ENCODE results near the gene VPREB3. TPM values are rescaled to one million over a fixed set of nuclear protein-coding genes. Genes with fewer than 3 reads are reported as not detected.

VPREB3 gene
- total and polyA plus RNA-seq, 8 donors, result 0.78 to 0.80 TPM; not detected in 6

DNA sequence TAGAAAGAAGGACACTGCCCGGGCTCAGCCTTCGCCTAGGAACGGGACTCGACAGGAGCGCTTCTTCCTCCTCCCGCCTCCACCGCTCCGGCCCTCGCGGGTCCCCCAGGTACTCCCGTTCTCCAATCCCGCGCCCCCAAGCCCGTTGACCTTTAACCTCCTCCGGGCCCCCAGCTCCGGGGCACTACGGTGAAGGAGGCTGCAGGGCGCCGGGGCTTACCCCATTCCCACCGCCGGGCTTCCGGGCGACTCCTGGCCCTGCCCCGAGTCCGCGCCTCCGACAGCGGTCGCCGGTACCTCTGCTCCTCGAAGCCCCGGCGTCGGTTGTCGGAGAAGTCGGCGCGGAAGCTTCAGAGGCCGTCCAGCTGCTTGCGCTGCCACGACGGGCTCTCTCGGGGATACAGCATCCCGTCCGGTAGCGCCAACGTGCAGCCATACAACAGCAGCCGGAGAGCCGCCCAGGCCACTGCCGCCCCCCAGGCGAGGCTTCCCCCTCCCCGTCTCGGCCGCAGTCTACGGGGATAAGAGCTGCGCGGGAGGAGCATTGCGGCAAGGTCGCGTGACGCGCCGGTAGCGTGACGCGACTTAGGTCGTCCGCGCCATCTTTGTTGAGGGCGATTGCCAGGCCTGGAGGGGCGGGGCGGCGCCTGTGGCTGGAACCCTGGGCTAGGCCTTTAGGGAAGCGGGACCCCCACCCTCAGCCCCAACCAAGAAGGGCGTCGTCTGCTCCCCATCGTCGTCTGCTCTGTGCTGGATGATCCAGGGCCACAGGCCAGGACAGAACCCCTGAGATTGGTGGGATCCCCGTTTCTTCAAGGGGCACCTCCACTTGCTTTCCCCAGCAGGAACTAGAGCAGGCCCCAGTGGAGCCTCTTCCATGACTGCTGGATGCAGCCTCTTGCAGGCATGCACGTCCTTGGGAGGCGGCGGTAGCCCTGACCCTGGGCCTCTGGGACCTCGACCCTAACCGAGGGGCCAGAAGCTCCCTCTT, 37.1 kb downstream of the VPREB3 start:
- intact Hi-C loops (cut with DNase I), result no loop called here
- peak overlapping the region; percentile 47 to 69 (median 54) for H3K27ac ChIP-seq
- peak; percentile 78 to 93 (median 85) for DNase-seq
- no peaks in the 10 kb centered on the region for H3K27me3 ChIP-seq
- peak overlapping the region; percentile 58 to 96 (median 82) for H3K4me3 ChIP-seq
- TF ChIP-seq, protein P1, sequence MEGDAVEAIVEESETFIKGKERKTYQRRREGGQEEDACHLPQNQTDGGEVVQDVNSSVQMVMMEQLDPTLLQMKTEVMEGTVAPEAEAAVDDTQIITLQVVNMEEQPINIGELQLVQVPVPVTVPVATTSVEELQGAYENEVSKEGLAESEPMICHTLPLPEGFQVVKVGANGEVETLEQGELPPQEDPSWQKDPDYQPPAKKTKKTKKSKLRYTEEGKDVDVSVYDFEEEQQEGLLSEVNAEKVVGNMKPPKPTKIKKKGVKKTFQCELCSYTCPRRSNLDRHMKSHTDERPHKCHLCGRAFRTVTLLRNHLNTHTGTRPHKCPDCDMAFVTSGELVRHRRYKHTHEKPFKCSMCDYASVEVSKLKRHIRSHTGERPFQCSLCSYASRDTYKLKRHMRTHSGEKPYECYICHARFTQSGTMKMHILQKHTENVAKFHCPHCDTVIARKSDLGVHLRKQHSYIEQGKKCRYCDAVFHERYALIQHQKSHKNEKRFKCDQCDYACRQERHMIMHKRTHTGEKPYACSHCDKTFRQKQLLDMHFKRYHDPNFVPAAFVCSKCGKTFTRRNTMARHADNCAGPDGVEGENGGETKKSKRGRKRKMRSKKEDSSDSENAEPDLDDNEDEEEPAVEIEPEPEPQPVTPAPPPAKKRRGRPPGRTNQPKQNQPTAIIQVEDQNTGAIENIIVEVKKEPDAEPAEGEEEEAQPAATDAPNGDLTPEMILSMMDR (IDR thresholded peaks at IDR 0.05), result no peak
- H3K4me1 ChIP-seq, result peaks cover 0 to 8% (median 0%) of the 10 kb centered on the region in 3 donors
- H3K36me3 ChIP-seq, result peaks cover 0 to 7% (median 0%) of the 10 kb centered on the region in 3 donors
- 4 to 6% methylated on average over 73 to 84 of the region's 84 CpGs for WGBS, 2 donors
- FAIRE-seq, result no peak
- ATAC-seq, result peak; percentile 96 to 98 (median 98)
- no peaks in the 10 kb centered on the region for H3K9me3 ChIP-seq

DNA sequence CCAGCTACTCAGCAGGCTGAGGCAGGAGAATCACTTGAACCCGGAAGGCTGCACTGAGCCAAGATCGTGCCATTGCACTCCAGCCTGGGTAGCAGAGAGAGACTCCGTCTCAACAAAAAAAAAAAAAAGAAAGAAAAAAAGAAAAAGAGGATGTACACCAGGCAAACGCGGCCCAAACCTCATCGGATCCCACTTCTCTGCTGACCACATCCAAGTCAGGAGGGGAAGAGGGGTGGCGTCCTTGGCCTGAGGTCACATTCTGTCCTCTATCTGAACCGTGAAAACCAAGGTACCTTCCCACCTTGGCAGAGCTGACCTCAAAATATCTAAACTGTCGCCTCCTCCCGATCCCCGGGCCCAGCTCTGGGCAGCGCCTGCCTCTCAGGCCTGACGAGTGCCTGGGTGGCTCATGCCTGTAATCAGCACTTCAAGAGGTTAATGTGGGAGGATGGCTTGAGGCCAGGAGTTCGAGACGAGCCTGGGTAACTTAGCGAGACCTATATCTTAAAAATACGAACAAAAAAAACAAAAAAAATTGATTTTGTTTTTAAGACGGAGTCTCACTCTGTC, 38.3 kb downstream of the VPREB3 start:
- FAIRE-seq (no peak), ATAC-seq (no peak), DNase-seq (peak in 2 of 6 donors; percentile 16 to 46)
- H3K4me3 ChIP-seq, result peak overlapping the region in 2 of 4 donors; percentile 76 to 96
- peaks cover 0 to 8% (median 0%) of the 10 kb centered on the region in 3 donors for H3K36me3 ChIP-seq
- no peak overlapping the region for H3K27ac ChIP-seq
- H3K4me1 ChIP-seq, result peaks cover 0 to 8% (median 0%) of the 10 kb centered on the region in 3 donors
- intact Hi-C loops (cut with DNase I), result no loop called here
- TF ChIP-seq, protein P1 (IDR thresholded peaks at IDR 0.05), result no peak
- no peaks in the 10 kb centered on the region for H3K9me3 ChIP-seq
- no peaks in the 10 kb centered on the region for H3K27me3 ChIP-seq
- WGBS, 2 donors, result 72 to 74% methylated on average over 18 of the region's 18 CpGs

- H3K27ac ChIP-seq, result no peak overlapping the region
- DNase-seq (peak in 2 of 6 donors; percentile 46 to 64), FAIRE-seq (no peak), ATAC-seq (no peak)
- TF ChIP-seq, protein P1 (IDR thresholded peaks at IDR 0.05), result no peak
- no peak overlapping the region for H3K4me3 ChIP-seq
- no peaks in the 10 kb centered on the region for H3K27me3 ChIP-seq
- intact Hi-C loops (cut with DNase I), result no loop called here
- no peaks in the 10 kb centered on the region for H3K9me3 ChIP-seq
- H3K36me3 ChIP-seq, result peaks cover 0 to 12% (median 0%) of the 10 kb centered on the region in 3 donors
- H3K4me1 ChIP-seq, result peaks cover 0 to 8% (median 0%) of the 10 kb centered on the region in 3 donors
- WGBS, 2 donors, result 86 to 89% methylated on average over 23 of the region's 23 CpGs
These were observed 39.3 kb downstream of the VPREB3 start for GRCh38 chr22:23714596-23715578.

- FAIRE-seq, result no peak
- no peaks in the 10 kb centered on the region for H3K9me3 ChIP-seq
- WGBS, 2 donors, result 90 to 96% methylated on average over 28 of the region's 28 CpGs
- H3K4me3 ChIP-seq, result no peak overlapping the region
- intact Hi-C loops (cut with DNase I), result no loop called here
- peaks cover 0 to 8% (median 0%) of the 10 kb centered on the region in 3 donors for H3K4me1 ChIP-seq
- no peak for ATAC-seq
- H3K36me3 ChIP-seq, result peaks cover under 1 to 18% (median 2%) of the 10 kb centered on the region in 3 donors
- H3K27me3 ChIP-seq, result no peaks in the 10 kb centered on the region
- no peak overlapping the region for H3K27ac ChIP-seq
- TF ChIP-seq, protein P1 (IDR thresholded peaks at IDR 0.05), result no peak
- DNase-seq, result peak in 2 of 6 donors; percentile 41 to 44
These were observed 40.3 kb downstream of the VPREB3 start for GRCh38 chr22:23713696-23714595.
